ENCODE data around the gene ANKRD55. TPM values are rescaled to one million over a fixed set of nuclear protein-coding genes. Genes with fewer than 3 reads are reported as not detected.

ANKRD55 gene
- total and polyA plus RNA-seq, 4 donors, result 0.37 to 1.9 (median 1.4) TPM

GRCh38 chr5:56071470-56071869, 161.7 kb downstream of the ANKRD55 start (continued):
- TF ChIP-seq, protein P1, sequence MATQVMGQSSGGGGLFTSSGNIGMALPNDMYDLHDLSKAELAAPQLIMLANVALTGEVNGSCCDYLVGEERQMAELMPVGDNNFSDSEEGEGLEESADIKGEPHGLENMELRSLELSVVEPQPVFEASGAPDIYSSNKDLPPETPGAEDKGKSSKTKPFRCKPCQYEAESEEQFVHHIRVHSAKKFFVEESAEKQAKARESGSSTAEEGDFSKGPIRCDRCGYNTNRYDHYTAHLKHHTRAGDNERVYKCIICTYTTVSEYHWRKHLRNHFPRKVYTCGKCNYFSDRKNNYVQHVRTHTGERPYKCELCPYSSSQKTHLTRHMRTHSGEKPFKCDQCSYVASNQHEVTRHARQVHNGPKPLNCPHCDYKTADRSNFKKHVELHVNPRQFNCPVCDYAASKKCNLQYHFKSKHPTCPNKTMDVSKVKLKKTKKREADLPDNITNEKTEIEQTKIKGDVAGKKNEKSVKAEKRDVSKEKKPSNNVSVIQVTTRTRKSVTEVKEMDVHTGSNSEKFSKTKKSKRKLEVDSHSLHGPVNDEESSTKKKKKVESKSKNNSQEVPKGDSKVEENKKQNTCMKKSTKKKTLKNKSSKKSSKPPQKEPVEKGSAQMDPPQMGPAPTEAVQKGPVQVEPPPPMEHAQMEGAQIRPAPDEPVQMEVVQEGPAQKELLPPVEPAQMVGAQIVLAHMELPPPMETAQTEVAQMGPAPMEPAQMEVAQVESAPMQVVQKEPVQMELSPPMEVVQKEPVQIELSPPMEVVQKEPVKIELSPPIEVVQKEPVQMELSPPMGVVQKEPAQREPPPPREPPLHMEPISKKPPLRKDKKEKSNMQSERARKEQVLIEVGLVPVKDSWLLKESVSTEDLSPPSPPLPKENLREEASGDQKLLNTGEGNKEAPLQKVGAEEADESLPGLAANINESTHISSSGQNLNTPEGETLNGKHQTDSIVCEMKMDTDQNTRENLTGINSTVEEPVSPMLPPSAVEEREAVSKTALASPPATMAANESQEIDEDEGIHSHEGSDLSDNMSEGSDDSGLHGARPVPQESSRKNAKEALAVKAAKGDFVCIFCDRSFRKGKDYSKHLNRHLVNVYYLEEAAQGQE (IDR thresholded peaks at IDR 0.05), result no peak
- TF ChIP-seq FOXA1 (IDR thresholded peaks at IDR 0.05) (no peak), CTCF (IDR thresholded peaks at IDR 0.05; ENCODE audit: low read depth, low read length, missing input control) (no peak)

GRCh38 chr5:56070851-56071465, 162.2 kb downstream of the ANKRD55 start:
- Histone ChIP-seq H3K4me1 (ENCODE audit: control insufficient read depth in 4 of 4, insufficient read depth in 4 of 4, low read length in 3 of 4) (no peaks in the 10 kb centered on the region), H3K4me3 (ENCODE audit: low read depth in 1 of 3, low read length in 3 of 3) (no peak overlapping the region), H3K36me3 (ENCODE audit: control insufficient read depth in 4 of 4, insufficient read depth in 3 of 4, low read depth in 1 of 4, low read length in 3 of 4) (no peaks in the 10 kb centered on the region), H3K9ac (ENCODE audit: low read depth in 1 of 2, low read length in 2 of 2) (no peak overlapping the region), H3K27me3 (ENCODE audit: control insufficient read depth in 4 of 4, insufficient read depth in 4 of 4, low read length in 3 of 4) (no peaks in the 10 kb centered on the region), H3K9me3 (ENCODE audit: control insufficient read depth in 4 of 4, low read length in 3 of 4) (no peaks in the 10 kb centered on the region), H3K27ac (ENCODE audit: low read depth in 1 of 2, low read length in 2 of 2) (peak overlapping the region in 1 of 2 donors; percentile 23)
- TF ChIP-seq RXRA (IDR thresholded peaks at IDR 0.05), result peak in 1 of 2 donors; percentile 23
- TF ChIP-seq, protein P1 (IDR thresholded peaks at IDR 0.05), result no peak
- WGBS, result 38% methylated on average over 2 of the region's 2 CpGs
- no peak for DNase-seq (ENCODE audit: low spot score)

DNA sequence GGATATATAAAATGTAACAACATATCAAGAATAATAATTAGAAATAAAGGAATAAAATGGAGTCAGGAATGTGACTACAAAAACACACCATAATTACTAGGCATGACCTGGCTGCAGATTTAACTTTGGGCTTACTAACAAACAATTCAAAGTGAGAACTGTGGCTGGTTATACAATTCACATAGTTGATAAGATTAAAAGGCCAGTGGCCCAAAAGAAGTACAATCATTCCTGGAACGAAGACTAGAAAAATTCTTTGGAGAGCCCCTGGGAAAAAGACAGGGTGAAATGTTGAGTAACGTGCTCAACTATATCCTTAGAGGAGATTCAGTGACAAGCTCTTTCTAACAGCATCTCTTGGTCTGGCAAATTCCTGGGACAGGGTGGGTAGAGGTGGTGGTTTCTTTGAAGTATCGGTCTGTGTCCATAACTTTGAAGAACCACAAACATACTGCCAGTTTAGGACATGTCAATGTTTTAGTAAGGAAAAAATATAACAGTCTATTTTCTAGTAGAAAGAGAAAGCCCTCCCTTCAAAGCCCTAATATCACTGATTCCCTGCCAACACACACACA, 163.4 kb downstream of the ANKRD55 start:
- DNase-seq (ENCODE audit: low spot score), result no peak
- H3K27ac ChIP-seq (ENCODE audit: low read depth in 1 of 2, low read length in 2 of 2), result no peak overlapping the region
- H3K27me3 ChIP-seq (ENCODE audit: control insufficient read depth in 4 of 4, insufficient read depth in 4 of 4, low read length in 3 of 4), result no peaks in the 10 kb centered on the region
- no peaks in the 10 kb centered on the region for H3K36me3 ChIP-seq (ENCODE audit: control insufficient read depth in 4 of 4, insufficient read depth in 3 of 4, low read depth in 1 of 4, low read length in 3 of 4)
- 82% methylated on average over 3 of the region's 3 CpGs for WGBS
- no peaks in the 10 kb centered on the region for H3K9me3 ChIP-seq (ENCODE audit: control insufficient read depth in 4 of 4, low read length in 3 of 4)
- H3K9ac ChIP-seq (ENCODE audit: low read depth in 1 of 2, low read length in 2 of 2), result no peak overlapping the region
- no peaks in the 10 kb centered on the region for H3K4me1 ChIP-seq (ENCODE audit: control insufficient read depth in 4 of 4, insufficient read depth in 4 of 4, low read length in 3 of 4)
- no peak overlapping the region for H3K4me3 ChIP-seq (ENCODE audit: low read depth in 1 of 3, low read length in 3 of 3)
- TF ChIP-seq CTCF (IDR thresholded peaks at IDR 0.05; ENCODE audit: low read depth, low read length, missing input control) (no peak), NR2F2 (IDR thresholded peaks at IDR 0.05) (no peak), HNF4G (IDR thresholded peaks at IDR 0.05) (no peak), EGR1 (IDR thresholded peaks at IDR 0.05; ENCODE audit: low read depth in 2 of 2) (no peak), YY1 (IDR thresholded peaks at IDR 0.05) (no peak)
- TF ChIP-seq, protein P2, sequence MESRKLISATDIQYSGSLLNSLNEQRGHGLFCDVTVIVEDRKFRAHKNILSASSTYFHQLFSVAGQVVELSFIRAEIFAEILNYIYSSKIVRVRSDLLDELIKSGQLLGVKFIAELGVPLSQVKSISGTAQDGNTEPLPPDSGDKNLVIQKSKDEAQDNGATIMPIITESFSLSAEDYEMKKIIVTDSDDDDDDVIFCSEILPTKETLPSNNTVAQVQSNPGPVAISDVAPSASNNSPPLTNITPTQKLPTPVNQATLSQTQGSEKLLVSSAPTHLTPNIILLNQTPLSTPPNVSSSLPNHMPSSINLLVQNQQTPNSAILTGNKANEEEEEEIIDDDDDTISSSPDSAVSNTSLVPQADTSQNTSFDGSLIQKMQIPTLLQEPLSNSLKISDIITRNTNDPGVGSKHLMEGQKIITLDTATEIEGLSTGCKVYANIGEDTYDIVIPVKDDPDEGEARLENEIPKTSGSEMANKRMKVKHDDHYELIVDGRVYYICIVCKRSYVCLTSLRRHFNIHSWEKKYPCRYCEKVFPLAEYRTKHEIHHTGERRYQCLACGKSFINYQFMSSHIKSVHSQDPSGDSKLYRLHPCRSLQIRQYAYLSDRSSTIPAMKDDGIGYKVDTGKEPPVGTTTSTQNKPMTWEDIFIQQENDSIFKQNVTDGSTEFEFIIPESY (IDR thresholded peaks at IDR 0.05), result no peak
- TF ChIP-seq, protein P1 (IDR thresholded peaks at IDR 0.05), result no peak
